GM19240 (cell line): ENCODE results near the gene WHAMM.
"Not testable (repeated sequence)": the region's sequence is repeated elsewhere in the genome, so short reads cannot be mapped to it uniquely, and the experiment has no call there.

ENCODE experiments used
- DNase-seq: peaks from one replicate; pipeline ENCODE4 v3.0.0; 2011; ENCODE audit warnings: low spot score; ENCODE audit not compliant: insufficient read length

Gene WHAMM, protein sequence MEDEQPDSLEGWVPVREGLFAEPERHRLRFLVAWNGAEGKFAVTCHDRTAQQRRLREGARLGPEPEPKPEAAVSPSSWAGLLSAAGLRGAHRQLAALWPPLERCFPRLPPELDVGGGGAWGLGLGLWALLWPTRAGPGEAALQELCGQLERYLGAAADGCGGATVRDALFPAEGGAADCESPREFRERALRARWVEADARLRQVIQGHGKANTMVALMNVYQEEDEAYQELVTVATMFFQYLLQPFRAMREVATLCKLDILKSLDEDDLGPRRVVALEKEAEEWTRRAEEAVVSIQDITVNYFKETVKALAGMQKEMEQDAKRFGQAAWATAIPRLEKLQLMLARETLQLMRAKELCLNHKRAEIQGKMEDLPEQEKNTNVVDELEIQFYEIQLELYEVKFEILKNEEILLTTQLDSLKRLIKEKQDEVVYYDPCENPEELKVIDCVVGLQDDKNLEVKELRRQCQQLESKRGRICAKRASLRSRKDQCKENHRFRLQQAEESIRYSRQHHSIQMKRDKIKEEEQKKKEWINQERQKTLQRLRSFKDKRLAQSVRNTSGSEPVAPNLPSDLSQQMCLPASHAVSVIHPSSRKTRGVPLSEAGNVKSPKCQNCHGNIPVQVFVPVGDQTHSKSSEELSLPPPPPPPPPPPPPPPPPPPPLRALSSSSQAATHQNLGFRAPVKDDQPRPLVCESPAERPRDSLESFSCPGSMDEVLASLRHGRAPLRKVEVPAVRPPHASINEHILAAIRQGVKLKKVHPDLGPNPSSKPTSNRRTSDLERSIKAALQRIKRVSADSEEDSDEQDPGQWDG

DNA sequence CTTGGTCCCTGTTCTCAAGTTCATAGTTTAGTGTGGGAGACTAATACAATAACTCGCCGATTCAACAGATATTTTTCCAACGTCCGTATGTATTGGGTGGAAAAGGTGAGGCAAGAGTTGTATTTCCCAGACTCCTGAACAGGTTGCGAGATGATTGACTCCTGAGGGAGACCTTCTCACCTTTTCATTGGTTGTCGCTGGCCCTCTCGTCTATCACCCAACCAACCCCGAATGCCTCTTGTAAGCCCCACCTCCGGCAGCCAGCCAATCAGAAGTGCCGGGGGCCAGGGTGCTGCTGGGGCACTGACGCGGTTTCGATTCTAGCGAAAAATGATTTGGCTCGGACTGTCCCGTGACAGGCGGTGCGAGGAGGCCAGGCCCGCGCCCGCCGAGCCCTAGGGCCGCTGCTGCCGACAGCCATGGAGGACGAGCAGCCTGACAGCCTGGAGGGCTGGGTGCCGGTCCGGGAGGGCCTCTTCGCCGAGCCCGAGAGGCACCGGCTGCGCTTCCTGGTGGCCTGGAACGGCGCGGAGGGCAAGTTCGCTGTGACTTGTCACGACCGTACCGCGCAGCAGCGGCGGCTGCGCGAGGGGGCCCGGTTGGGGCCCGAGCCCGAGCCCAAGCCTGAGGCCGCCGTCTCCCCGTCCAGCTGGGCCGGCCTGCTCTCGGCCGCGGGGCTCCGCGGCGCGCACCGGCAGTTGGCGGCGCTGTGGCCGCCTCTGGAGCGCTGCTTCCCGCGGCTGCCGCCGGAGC lies at the start of gene WHAMM:
Gene WHAMM, plus strand, starts transcription at position 321 of the 753 bp plus-strand sequence. Its CDS starts 99 bp downstream, at position 420.
- peak; percentile 80 for DNase-seq

DNA sequence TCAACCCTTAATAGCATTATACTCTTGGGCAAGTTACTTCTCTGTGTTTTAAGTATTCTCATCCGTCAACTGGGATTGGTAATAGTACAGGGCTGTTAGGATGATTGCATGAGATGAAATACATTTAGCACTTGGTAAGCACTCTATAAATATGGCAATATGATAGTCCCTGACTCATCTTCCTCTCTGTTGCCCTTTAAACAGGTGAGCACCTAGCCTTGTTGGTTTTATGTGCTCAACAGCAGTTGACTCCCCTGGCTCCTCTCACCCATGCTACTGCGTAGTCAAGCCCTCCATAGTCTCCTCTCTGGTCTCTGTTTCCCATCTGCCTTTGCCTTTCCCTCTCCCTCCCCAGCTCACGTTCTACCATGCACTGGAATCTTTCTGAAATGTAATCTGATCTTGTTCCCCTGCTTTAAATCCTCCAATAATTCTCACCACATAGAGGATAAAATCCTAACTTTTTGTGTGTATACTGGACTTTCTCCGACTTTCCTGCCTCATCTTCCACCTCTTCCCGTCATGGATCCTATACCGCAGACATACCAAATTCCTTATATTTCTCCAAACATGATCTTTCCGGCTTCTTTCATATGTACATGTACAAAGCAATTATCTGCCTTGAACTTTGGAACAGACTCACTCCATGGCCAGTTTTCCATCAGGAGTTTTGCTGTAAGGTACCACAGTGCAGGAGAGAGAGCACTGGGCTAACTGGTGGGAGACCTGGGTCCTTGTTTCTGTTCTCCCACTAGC lies 45.9 kb upstream of the WHAMM start:
- no peak for DNase-seq

DNA sequence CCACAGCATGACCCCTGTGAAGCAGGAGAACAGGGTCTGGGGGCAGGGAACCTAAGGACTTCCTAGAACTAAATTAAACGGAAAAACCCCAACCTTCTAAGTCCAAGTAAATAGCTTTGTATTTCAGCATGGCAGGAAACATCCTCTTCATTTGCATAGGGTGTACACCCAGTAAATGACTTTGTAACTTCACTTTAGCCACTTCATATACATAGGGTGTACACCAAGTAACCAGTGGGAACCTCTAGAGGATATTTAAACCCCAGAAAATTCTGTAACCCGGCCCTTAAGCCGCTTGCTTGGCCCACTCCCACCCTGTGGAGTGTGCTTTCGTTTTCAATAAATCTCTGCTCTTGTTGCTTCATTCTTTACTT lies 45.3 kb upstream of the WHAMM start:
- no peak for DNase-seq

DNA sequence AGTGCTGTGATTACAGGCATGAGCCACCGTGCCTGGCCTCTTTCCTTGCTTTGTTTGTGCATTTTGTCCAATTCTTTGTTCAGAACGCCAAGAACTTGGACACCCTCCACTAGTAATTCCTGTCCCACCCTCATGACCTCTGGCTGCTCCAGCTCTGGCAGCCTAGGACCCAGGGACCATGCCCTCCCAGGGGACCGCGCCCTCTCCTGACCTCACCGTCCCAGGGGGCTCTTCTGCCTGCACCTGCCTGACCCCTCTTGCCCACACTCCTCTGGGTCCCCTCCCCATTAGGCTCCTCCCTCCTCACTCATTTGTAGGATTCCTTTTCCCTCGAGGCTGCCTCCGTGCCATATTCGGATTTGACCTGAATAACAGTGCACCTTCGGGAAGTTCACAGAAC lies 44.7 kb upstream of the WHAMM start:
- no peak for DNase-seq

DNA sequence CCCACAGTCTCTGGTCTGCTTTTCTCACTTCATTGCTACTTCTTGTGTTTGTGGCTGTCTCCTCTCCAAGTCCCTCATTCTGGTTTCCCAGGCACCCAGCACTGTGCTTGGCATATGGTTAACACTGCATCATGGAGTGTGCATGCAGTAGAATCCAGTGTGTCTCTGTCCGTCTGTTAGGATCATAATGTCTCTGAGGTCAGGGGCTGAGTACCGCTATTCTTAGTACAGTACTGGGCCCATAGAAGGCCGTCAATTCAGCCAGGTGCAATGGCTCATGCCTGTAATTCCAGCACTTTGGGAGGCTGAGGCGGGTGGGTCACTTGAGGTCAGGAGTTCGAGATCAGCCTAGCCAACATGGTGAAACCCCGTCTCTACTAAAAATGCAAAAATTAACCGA lies 43.2 kb upstream of the WHAMM start:
- DNase-seq: not testable (repeated sequence)

DNA sequence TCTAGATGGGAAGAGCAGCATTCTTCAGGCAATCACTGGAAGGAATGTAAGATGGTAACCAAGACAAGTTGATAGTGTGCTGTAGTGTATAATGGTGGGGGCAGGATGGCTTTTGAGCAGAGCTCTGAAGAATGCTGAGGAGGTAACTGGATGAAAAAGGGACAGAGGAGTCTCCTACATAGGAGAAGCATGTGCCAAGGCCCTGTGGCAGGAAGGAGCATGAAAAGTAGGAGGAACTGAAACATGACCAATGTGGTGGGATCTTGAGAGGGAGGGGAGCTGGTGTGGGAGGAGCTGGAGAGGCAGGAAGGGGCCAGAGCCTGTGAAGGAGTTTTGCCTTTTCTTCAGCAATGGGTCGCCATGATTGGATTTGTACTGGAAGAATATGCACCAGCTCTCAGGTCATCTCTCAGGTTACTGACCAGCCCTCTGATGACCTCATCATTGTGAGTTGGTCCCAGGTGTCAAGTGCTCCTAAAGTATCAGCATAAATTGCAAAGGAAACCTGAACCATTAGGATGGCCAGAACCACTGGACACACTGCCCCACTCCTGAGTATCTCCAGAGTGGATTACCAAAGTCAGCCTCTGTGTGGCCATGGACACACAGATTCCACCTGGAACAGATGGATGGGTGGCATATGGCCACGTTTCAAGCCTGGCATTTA lies 42.1 kb upstream of the WHAMM start:
- DNase-seq: no peak

DNA sequence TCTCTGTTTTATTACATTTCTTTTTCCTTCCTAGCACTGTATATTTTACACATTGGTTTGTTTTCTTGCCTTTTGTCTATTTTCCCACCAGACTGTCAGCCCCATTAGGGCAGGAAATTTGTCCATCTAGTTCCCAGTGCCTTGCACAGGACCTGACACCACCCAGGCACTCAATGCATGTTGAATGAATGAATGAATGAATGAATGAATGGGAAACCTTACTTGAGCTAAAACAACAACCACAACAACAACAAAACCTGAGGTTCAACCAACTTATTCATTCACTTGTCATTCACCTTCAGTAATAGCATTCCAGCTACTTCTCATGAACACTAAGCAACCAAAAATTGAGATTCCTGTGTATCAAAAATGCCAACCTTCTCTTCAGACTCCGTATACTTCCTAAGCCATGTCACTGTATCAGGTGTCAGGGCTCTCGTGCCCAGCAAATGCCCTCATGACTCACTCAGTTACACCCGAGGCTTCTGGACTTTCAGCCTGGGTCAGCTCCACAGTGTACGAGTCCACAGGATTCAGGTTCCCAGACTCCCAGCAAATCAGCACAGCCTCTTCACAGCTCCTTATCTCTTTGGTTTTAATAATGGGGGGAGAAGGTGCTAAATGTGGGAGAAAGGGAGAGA lies 40.9 kb upstream of the WHAMM start:
- DNase-seq: no peak

DNA sequence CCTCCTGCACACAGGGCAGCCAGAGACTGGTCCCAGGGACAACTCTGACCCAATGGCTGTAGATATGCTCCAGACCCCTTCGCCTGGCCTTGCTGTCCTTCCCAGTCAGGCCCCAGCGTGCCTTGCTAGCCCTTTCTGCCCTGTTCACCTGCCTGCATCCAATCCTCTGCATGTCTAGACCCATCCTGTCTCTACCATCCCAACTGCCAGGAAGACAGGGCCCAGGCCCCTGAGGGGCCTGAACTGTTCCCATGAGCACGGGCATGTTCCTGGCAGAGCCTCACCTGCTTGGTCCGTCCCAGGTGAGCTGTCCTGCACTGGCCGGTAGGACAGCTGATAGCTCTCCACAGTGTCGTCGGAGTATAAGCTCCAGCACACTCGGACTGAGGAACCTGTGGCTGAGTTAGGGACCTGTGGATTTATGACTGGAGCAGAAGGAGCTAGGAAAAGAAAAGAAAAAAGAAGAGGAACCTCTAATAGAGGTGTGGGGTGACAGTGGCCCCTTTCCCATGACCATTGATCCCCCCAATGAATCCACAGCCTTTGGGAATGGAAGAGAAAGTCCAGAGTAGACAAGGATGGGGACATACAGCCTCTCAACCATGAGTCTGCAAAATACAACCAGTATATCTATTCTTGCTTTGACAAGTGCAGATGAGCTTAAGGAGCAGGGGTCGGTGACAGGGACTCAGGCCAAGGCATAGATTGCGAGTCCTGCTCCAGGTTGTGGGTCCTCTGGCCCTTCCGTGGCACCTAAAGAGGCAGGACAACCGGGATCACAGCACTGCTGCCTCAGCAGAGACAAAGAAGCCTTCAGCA lies 37.4 kb upstream of the WHAMM start:
- DNase-seq: no peak

DNA sequence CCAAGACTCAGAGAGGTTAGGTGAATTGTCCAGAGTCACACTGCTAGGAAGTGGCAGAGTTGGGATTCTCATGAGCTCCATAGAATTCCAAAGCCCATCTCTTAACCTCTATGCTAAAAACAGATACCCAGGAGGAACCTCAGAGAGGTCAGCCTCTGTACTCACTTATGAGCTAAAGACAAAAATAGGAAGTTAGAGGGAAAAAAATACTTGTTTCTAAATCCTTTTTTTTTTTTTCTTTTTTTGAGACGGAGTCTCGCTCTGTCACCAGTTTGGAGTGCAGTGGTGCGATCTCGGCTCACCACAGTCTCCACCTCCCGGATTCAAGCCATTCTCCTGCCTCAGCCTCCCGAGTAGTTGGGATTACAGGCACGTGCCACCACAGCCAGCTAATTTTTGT lies 34.9 kb upstream of the WHAMM start:
- no peak for DNase-seq

DNA sequence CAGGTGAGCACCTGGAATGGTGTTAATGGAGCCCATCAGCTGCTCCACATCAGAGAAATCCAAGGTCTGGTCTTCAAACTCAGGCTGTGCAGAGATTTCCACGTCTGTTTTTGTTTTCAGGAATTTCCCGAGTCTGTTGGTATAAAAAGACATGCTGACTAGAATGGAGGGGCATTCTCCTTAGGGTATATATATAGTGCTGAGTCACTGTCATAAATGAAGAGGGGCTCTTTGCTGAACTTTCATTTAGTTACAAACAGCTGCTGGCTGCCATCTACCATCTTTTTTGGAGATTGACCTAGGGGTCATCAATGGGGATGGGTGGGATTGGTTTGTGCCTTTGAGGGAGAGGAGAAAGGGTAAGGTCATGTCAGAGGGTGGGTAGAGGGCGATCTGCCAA lies 30.7 kb upstream of the WHAMM start:
- no peak for DNase-seq

DNA sequence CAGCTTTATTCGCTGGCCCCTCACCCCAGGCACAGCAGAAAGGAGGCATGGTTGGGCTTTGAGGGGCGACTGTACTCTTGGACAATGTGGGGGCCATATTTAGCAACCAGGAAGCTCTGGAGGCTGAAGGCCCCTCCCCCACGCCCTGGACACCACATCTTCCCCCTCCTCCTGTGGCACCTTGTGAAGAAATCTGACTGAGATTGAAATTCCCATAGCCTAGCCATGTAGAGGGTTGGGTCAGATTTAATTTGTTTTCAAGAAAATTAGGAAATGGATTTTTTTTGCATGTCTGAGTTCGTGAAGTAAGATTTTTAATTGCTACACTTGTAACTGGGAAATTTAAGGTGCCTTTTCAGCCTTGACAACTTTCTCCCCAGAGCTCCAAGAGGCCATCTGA lies 28.1 kb upstream of the WHAMM start:
- DNase-seq: no peak

DNA sequence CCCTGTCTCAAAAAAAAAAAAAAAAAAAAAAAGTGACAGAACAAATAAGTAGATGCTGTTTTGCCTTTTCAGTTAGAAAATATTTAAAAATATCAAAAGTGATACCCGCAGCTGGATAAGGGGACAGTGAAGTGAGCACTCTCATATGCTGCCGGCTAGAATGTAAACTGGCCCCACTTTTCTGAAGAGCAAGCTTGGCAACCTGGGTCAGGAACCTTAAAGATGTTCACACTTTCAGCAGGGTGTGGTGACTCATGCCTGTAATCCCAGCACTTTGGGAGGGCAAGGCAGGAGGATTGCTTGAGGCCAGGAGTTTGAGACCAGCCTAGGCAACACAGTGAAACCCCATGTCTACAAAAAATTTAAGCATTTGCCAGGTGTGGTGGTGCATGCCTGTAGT lies 20.9 kb upstream of the WHAMM start:
- DNase-seq: no peak

DNA sequence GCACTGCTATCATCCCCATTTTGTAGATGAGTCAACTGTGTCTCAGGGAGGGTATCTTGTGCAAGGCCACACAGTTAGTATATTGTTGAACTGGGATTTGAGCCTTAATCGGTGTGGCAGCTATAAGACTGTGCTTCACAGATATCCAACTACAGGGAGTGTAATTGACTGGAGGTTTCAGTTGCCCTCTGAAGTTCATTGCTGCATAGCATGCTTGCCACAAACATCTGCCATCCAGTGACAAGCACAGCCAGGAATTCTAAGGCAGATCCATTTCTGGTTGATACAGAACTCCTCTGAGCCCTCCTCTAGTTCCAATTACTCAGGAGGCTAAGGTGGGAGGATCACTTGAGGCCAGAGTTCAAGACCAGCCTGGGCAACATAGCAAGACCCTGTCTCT lies 19.9 kb upstream of the WHAMM start:
- DNase-seq: no peak

DNA sequence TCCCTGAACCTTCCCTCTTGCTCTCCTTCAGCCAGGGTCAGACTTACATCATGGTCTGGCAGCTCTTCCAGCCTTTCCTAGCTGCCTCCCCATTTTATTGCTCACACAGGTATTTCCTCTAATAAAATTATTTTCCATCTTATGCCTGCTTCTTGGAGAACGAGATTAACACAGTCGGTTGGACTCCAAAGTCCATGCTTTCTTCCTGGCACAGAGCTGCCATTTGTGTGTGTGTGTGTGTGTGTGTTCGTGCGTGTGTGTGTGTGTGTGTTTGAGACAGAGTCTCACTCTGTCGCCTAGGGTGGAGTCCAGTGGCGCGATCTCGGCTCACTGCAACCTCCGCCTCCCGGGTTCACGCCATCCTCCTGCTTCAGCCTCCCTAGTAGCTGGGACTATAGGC lies 19.1 kb upstream of the WHAMM start:
- no peak for DNase-seq

DNA sequence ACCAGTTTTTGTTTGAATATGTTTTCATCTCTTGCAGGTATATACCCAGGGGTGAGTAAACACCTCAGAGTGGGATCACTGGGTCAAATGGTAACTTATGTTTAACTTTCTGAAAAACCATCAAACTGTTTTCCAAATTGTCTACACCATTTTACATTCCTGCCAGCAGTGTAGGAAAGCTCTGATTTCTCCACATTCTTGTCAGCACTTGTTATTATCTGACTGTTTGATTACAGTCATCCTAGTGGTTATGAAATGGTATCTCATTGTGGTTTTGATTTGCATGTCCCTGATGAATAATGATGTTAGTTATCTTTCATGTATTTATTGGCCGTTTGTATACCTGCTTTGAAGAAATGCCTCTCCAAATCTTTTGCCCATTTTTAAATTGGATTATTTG lies 17.4 kb upstream of the WHAMM start:
- DNase-seq: no peak

DNA sequence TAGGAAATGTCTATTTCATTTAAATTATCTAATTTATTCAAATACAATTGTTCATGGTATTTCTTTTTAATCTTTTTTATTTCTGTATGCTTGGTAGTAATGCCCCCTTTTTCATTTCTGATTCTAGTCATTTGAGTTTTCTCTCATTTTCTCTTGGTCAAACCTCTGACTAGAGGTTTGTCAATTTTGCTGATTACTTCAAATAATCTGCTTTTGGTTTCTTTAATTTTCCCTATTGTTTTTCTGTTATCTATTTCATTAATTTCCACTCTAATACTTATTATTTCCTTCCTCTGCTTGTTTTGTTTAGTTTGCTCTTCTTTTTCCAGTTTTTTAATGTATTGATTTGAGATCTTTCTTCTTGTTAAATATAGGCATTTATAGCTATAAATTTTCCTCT lies 15.7 kb upstream of the WHAMM start:
- DNase-seq: no peak

DNA sequence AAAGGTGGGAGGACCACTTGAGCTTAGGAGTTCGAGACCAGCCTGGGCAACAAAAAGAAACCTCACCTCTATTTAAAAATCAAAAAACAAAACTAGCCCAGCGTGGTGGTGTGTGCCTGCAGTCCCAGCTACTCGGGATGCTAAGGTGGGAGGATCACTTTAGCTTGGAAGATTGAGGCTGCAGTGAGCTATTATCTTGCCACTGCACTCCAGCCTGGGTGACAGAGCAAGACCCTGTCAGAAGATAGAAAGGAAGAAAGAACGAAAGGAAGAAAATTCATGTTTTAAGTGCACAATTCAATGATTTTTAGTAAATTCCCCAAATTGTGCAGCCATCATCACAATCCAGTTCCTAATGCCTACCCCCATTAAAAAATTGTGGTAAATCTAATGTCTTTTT lies 11.3 kb upstream of the WHAMM start:
- no peak for DNase-seq

DNA sequence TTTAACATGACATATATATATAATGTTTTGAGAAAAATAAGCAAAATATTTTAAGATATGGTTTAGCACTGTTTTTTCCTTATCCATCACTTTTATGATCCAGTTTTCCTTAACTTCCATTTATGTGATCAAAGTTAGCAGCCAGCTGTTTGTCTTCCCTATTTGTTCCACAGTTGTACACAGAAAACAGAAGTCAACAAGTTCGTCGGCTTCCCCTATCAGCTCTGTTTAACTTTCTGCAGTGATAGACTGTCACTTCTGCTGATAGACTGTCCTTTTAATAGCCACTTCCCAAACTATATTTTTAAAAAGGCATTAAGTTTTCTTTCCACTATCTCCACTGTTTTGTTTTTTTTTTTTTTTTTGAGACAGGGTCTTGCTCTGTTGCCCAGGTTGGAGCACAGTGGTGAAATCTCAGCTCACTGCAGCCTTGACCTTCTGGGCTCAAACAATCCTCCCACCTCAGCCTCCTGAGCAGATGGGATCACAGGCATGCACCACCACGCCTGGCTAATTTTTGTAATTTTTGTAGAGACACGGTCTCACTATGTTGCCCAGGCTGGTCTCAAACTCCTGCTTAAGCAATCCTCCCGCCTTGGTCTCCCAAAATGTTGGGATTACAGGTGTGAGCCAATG lies 10.8 kb upstream of the WHAMM start:
- no peak for DNase-seq
